Fibroblast of mammary gland (primary cell): ENCODE results near the gene AKNA.

Experiments
- DNase-seq: peaks from one replicate; pipeline ENCODE4 v3.0.0-alpha.2; 2010; ENCODE audit warnings: low read depth
- H3K4me3 ChIP-seq: 2 replicates; pipeline ENCODE4 v1.5.1; 2011; ENCODE audit warnings: low read depth, mild to moderate bottlenecking, low read length, moderate library complexity; ENCODE audit not compliant: control insufficient read depth
- TF ChIP-seq, protein P1 (sequence below): conservative IDR thresholded peaks from 2 replicates; pipeline ENCODE4 v1.5.1; 2011; ENCODE audit warnings: low read depth, low read length, inconsistent platforms; ENCODE audit not compliant: control insufficient read depth, insufficient read depth

The AKNA gene

DNA sequence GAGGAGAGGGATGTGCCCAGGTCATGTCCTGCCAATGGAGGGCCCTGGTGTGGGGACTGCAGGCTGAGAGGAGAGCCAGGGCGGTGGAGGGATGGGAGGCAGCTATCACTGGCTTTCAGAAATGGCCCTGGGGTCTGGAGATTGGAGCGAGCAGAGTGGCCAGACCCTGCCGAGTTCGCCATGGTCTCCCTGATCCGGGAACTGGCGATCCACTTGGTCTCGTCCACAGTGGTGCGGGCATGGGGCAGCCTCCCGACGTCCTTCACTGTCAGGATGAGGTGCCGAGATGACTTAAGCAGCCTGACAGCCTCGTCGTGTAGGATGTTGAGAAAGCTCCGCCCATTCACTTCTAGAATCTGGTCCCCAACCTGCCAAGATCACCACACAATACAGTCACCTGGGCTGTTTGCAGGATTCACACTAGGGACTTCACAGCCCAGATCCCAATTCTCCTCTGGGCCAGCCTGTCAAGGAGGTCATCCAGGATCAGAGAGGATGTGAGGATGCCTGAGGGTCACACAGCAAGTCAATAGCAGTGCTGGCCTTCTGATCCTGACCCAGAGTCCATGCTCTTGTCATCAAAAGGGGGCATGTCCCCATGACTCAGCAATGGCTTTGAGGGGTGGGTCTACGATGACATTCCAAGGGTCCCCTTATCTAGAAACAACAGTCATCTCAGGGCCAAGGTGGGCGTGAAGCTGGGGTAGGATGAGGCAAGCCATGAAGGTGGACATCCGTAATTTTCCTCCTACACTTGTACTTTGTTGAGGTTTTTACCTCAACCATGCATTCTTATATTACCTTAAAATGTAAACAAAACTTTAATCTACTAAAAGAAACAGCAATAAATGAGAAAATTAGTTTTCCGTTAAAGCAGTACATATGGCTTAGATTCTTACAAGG is 38.5 kb upstream of the AKNA start:
- H3K4me3 ChIP-seq: no peak overlapping the region
- DNase-seq: no peak

DNA sequence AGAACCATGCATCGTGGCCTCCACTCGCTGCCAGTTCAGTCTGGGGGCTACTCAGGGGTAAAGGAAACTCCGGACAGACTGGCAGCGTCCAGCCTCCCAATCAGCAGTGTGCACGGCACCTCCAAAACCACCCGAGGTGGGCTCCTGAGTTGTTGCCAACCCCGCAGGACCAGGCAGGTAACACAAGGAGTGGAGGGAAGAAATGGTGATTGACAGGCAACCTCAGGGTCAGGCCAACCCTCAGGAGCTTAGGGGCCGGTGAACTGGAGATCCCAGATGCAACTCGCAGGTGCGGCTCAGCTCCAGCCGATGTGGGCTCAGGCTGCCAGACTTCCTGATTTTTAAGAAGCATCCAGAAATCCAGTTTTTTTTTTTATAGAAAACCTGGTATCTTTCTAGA is 37.3 kb upstream of the AKNA start:
- no peak overlapping the region for H3K4me3 ChIP-seq
- TF ChIP-seq, protein P1, sequence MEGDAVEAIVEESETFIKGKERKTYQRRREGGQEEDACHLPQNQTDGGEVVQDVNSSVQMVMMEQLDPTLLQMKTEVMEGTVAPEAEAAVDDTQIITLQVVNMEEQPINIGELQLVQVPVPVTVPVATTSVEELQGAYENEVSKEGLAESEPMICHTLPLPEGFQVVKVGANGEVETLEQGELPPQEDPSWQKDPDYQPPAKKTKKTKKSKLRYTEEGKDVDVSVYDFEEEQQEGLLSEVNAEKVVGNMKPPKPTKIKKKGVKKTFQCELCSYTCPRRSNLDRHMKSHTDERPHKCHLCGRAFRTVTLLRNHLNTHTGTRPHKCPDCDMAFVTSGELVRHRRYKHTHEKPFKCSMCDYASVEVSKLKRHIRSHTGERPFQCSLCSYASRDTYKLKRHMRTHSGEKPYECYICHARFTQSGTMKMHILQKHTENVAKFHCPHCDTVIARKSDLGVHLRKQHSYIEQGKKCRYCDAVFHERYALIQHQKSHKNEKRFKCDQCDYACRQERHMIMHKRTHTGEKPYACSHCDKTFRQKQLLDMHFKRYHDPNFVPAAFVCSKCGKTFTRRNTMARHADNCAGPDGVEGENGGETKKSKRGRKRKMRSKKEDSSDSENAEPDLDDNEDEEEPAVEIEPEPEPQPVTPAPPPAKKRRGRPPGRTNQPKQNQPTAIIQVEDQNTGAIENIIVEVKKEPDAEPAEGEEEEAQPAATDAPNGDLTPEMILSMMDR: no peak
- DNase-seq: no peak

More for the DNA sequence above, 38.5 kb upstream of the AKNA start:
- TF ChIP-seq, protein P1: no peak

DNA sequence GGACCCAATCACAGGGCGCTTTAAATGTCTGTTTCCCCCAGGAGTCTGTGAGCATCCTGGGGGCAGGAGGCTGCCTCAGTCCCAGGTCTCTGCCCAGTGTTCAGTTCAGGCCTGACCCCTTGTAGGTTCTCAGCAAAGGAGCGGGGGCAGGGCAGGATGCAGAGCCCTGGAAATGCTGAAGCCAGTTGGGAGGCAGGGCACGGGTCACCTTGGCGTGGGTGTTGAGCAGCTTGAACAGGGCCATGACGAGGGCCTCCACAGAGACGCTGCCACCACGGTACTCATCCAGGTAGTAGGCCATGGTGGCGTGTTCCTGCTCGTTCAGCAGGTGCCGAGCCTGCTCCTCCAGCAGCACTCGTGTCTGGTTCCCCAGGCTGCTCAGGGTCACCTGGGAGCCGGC is 36.3 kb upstream of the AKNA start:
- DNase-seq: no peak
- no peak overlapping the region for H3K4me3 ChIP-seq
- TF ChIP-seq, protein P1: no peak

DNA sequence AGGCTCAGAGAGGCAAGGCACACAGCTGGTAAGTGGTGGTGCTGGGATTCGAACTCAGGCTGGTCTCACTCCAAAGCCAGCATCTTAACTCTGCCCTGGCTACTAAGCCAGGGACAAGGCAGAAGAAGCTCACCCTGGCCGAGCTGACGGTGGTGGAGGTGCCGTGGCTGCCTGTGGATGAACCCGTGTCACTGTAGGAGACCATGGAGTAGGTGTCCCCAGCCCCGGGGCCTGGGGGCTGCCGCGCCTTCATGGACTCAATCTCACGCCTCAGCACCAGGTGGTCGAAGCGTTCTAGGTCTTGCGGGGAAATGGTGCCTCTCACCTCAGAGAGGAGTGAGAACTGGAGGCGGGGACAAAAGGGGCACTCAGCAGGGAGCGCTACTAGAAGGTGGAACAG is 35.4 kb upstream of the AKNA start:
- TF ChIP-seq, protein P1: no peak
- no peak for DNase-seq
- no peak overlapping the region for H3K4me3 ChIP-seq

DNA sequence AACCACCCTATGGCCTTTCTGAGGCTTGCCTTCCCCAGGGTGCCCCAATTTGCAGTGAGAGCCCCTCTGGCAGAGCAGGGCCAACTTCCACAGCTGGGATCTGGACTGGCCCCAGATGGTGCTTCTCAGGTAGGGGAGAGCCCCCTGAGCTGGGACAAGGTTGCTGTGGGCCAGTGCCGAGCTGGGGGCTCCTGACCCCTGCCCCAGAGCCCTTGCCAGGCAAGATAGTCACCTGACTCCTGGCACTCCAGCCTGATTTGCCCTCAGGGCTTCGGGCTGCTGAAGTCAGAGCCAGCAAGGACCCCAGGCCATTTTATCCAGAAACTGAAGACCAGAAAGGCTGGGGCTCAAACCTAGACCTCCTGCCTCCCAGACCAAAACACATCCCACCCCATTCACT is 33.4 kb upstream of the AKNA start:
- no peak for DNase-seq
- TF ChIP-seq, protein P1: no peak

DNA sequence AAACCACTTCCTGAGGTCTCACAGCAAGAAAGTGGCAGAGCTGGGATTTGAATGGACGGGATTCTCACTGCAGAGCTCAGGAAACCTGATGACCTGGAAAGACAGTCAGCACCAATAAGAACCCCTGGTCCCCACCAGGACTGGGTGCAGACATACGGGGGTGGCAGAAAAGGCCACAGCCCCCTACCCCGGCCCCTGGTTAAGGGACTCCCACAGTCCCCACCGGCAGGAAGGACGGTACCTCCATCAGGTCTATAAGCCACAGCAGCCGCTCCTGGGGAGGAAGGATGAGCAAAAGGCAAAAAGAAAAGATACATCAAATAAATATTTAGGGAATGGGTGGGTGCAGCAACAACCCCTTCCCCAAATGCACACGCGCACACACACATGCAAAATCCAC is 32.0 kb upstream of the AKNA start:
- no peak overlapping the region for H3K4me3 ChIP-seq
- TF ChIP-seq, protein P1: no peak
- no peak for DNase-seq

More for the DNA sequence above, 33.4 kb upstream of the AKNA start:
- H3K4me3 ChIP-seq: no peak overlapping the region

DNA sequence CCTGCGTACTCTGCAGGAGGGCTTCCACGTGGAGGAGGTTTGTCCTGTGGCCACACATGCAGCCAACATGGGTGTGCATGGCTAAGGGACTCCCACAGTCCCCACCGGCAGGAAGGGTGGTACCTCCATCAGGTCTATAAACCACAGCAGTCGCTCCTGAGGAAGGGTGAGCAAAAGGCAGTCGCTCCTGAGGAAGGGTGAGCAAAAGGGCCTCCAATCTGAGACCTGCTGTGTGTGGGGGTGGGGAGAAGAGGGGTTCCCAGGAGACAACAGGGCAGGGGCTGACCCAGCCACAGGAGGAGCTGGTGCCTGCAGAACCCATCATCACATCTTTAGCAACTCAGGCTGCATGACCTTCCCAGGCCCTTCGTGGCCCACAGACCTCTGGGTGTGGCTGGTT is 30.3 kb upstream of the AKNA start:
- DNase-seq: no peak
- TF ChIP-seq, protein P1: no peak
- no peak overlapping the region for H3K4me3 ChIP-seq
